Endothelial cell of hepatic sinusoid (primary cell): Measurements from ENCODE around the gene EYA3.
"Not testable (repeated sequence)": the region's sequence is repeated elsewhere in the genome, so short reads cannot be mapped to it uniquely, and the experiment has no call there.

Experiments
- in situ Hi-C: cut with HindIII; loops from 2 replicates; pipeline ENCODE4 v1.10.0; 2017; ENCODE audit warnings: low sequenced_read_pairs

EYA3 gene

GRCh38 chr1:28028873-28029654, 59.3 kb downstream of the EYA3 start:
- in situ Hi-C loops = no loop called here

DNA sequence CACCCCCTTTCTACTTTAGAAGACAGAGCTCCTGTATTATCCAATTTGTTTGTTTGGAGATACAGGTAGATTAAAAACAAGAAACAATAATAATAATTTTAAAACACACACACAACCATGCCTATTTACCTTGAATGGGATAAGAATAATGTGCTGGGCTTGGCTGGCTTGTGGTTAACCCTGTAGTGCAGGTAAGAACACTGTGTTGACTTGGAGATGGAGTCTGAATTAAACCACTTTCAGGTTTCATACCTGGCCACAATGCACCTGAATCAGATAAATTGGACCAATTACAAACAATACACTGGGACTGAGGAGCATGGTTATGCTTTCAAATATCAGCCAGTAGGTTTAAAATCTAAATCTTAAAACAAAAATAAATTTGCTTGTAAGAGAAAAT, 60.8 kb downstream of the EYA3 start:
- in situ Hi-C loops = no loop called here

DNA sequence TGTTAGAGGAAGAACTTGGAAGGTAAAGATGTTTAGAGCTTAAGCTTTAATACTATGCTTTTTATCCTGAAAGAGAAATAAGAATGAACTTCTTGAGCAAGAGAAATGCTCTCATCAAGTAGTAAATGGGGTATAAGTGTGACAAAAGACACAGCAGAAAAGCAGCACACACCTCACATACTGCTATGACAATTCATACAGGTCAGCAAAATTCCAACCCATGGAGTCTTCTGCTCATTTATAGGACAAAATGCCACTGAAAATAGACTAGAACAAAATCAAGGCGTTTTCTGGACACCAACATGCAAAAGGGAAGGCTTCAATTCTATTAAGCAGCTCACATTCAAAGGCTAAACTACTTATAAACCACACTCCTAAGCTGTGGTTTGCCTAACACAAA, 61.2 kb downstream of the EYA3 start:
- in situ Hi-C loops = no loop called here

- in situ Hi-C loops = no loop called here
These were observed 62.1 kb downstream of the EYA3 start for GRCh38 chr1:28026329-28026728.

DNA sequence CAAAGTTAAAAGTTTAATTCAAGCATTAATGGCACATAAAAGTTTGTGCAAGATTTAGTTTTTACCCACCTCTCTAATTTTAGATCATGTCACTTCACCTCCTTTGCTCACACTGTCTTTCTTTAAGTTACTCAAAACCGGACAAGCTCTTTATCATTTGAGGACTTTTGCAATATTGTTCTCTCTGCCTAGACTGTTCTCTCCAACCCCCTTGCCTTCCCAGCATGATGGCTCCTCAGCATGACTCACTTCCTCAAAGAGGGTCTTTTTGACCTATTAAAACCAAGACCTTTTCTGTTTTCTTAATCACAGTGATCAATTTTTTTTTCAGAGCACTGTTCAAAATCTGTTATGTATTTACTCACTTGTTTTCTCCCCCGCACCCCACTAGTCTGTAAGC, 67.3 kb downstream of the EYA3 start:
- in situ Hi-C loops = no loop called here

DNA sequence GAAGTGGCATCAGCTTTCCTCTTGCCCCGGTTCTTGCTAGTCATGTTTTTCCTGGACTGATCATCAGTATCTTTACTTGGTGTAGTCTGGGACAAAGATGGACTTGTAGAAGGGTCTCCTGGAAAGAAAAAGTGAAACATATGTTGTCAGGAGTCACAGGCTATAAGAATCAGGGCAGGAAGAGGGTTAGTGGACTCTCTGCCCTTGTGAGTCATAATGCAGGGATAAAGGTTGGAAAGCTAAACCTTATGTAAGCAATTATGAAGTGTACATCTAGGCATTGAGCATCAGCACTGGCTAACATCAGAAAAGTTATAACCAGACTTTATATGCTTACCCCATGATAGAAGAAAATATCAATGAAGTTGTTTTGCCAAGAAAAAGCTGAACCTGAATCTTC, 77.4 kb downstream of the EYA3 start:
- in situ Hi-C loops = no loop called here

GRCh38 chr1:28003117-28003516, 85.3 kb downstream of the EYA3 start:
- in situ Hi-C loops = not testable (repeated sequence)

- in situ Hi-C loops = no loop called here
These were observed 85.8 kb downstream of the EYA3 start for GRCh38 chr1:28002600-28002999.

DNA sequence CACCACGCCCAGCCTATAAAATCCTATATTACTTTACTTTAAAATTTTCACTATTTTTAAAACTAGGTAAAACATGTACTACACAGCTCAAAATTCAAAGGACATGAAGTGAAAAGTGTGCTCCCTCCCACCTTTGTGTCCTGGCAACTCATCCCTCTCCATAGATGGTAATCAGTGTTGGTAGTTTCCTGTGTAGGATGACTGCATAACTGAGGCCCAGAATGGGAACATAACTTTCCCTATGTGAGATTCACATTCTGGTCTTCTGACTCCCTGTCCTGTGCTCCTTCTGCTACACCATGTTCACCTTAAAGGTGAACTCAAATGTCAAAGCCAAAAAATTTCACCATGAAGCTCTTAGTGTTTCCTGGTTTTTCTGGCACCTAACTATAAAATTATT, 89.4 kb downstream of the EYA3 start:
- in situ Hi-C loops = no loop called here

DNA sequence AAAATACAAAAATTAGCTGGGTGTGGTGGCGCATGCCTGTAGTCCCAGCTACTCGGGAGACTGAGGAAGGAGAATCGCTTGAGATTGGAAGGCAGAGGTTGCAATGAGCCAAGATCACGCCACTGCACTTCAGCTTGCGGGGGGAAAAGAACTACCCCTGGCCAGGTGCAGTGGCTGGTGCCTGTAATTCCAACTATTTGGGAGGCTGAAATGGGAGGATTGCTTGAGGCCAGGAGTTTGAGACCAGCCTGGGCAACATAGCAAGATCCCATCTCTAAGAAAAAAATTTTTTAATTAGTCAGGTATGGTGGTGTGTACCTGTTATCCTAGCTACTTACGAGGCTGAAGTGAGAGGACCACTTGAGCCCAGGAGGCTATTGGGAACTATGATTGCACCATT, 93.9 kb downstream of the EYA3 start:
- in situ Hi-C loops = not testable (repeated sequence)

DNA sequence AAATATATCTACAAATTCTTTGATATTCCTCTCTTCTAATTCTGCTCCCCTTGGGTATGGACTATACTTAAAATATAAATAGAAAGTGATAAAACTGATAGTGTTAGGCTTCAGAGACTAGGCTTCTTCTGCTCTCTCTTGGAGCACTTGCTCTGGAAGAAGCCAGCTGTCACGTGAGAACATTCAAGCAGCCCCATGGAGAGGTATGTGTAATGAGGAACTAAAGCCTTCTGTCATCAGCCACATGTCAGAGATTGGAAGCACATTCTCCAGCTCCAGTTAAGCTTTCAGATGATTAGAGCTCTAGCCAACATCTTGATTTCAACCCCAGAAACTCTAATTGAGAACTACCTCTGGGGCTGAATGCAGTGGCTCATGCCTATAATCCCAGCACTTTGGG, 94.3 kb downstream of the EYA3 start:
- in situ Hi-C loops = no loop called here

- in situ Hi-C loops = no loop called here
These were observed 95.2 kb downstream of the EYA3 start for GRCh38 chr1:27993241-27993640.

- in situ Hi-C loops = no loop called here
These were observed 96.1 kb downstream of the EYA3 start for GRCh38 chr1:27992276-27992675.

DNA sequence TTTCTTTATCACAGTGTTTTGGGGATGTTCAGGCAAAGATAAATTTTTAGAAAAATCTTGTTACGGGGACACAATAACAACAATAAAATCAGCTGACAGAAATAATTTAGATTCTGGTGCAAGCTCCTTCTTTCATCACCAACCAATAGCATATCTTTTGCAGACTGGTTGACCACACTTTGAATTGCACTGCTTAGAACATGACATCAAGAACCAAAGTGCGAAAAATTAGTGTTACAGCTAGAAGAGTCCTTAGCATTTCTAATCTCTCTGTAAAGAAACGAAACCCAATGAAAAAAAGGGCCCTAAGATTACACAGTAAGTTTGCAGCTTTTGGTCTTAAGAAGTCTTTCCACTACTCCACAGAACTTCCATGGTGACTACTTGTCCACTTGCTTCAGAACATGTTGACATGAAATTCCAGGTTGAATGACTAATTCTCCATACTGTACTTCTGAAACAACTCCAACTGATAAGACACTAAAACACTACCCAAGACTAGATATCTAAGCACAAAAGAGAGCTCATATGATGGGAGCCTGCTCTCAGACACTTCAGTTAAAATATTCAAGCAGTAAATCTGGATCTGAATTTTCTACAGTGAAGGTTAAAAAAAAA, 97.4 kb downstream of the EYA3 start:
- in situ Hi-C loops = no loop called here

DNA sequence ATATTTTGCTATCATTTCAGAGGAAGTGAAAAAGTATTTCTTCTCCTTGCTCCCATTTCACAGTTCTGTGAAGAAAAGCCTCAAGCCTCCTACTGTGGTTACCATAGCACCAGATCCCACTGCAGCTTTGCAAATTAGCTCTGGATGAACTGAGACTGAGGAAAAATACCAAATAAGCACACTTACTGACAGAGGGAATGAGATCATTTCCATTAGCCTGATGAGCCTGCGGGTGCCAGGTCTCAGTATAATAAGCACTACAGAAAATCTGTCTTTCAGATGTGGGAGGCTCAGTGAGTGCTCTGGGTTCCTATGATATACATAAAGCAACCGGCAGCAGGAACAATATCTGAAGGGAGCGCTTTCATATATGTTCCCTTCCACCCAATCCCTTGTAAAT, 107.3 kb downstream of the EYA3 start:
- in situ Hi-C loops = no loop called here

- in situ Hi-C loops = no loop called here
These were observed 108.1 kb downstream of the EYA3 start for GRCh38 chr1:27980216-27980845.

GRCh38 chr1:27979859-27980201, 108.6 kb downstream of the EYA3 start:
- in situ Hi-C loops = no loop called here

DNA sequence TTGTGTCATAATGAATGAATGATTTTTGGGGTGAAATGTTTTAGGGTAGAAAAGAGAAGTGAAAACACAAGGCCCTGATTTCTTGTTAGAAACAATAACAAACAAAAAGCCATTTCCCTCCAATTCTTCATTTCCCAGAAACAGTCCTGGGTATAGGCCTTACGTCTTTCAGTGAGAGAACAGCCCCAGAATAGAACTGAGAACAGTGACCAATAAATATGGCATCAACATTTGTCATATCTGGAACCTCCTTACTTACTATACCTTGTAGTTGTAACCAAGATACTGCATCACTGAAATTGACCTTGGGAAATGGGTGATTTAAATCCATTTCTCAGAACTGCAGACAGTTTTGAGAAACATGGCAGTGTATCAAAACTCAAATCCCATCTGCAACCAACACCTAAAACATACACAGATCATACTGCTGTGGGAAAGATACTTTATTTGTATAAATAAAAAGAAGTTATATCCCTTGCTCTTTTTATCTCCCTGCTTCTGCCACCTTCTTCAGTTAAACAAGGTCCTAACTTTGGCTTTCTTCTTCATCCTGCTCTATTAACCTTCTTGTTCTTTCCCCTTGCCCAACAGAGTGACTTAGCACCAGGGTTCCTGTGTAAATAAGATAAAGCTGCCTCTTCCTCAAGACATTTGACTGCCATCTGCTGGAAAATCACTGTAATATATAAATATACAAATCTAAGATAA, 109.1 kb downstream of the EYA3 start:
- in situ Hi-C loops = no loop called here

DNA sequence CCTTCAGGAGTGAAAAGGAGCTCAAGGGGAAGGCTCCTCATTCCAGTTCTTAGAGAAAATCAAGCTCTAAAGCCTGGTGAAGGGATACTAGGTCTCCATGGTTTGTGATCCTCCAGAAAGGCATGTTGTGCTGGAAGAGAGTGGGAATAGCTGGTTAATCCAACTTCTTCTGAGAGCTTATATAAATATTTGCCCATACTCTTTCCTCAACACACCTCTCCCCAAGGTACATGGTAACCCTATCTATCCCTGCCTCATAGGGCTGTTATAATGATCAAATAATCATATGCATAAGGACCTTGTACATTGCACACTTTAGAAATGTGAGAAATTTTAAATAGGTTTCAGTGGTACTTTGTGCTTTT, 114.0 kb downstream of the EYA3 start:
- in situ Hi-C loops = no loop called here

DNA sequence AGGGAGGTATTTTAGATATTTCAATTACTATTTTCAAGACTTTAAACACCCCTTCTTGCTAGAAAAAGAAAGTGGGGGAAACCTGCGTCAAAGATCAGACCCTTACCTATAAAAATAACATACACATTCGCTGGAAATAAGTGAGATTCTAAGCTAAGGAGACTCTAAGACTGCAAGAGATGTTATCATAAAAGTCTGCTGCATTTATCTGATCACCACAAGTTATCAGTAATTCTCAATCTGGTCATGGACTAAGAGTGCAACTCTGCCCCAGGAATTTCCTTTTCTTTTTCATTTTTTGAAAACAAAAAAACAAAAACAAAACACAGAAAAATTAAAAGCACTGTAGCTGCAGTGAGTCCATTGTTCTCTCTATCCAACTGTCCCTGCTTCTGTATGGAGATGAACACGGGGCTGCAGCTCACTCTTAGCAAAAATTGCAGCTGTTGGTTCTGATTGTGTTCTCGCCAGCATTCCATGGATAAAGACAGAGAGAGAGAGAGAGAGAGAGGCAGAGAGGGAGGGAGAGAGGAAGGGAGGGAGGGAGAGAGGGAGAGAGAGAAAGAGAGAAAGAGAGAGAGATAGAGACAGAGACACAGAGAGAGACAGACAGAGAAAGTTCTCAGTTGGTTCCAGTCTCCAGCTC, 114.5 kb downstream of the EYA3 start:
- in situ Hi-C loops = no loop called here

GRCh38 chr1:27972141-27972540, 116.3 kb downstream of the EYA3 start:
- in situ Hi-C loops = no loop called here
